WTC11 (cell line): ENCODE results near the gene NELL2.

Experiments used
- ATF3 ChIP-seq: sonication (generic); formaldehyde crosslinking; conservative IDR thresholded peaks from 2 replicates; pipeline ENCODE4 v1.8.1; 2022; ENCODE audit warnings: mild to moderate bottlenecking, missing genetic modification reagents
- CTCF ChIP-seq: fragments of 200-600 bp; IDR thresholded peaks from 2 replicates; pipeline ENCODE4 v1.8.0; 2022; ENCODE audit warnings: antibody characterized with exemption
- ELF4 ChIP-seq: sonication (generic); formaldehyde crosslinking; IDR thresholded peaks from 2 replicates; pipeline ENCODE4 v1.8.1; 2022; ENCODE audit warnings: low read depth, mild to moderate bottlenecking, moderate library complexity, missing genetic modification reagents
- MAX ChIP-seq: sonication (generic); formaldehyde crosslinking; IDR thresholded peaks from 2 replicates; pipeline ENCODE4 v1.8.0; 2022; ENCODE audit warnings: mild to moderate bottlenecking, missing genetic modification reagents
- NR1H2 ChIP-seq: sonication (generic); formaldehyde crosslinking; IDR thresholded peaks from 2 replicates; pipeline ENCODE4 v1.9.0; 2021; ENCODE audit warnings: mild to moderate bottlenecking, moderate library complexity, missing genetic modification reagents
- USF2 ChIP-seq: sonication (generic); formaldehyde crosslinking; IDR thresholded peaks from 2 replicates; pipeline ENCODE4 v1.8.1; 2023; ENCODE audit warnings: mild to moderate bottlenecking, missing genetic modification reagents, moderate library complexity
- ZNF416 ChIP-seq: fragments of 250-450 bp; sonication (Bioruptor Pico); IDR thresholded peaks from 2 replicates; pipeline ENCODE4 v1.9.0; 2021; ENCODE audit warnings: mild to moderate bottlenecking, inconsistent platforms
- TF ChIP-seq, protein P1 (sequence below): sonication (generic); formaldehyde crosslinking; IDR thresholded peaks from 2 replicates; pipeline ENCODE4 v1.8.1; 2022; ENCODE audit warnings: mild to moderate bottlenecking, missing genetic modification reagents, moderate library complexity, borderline replicate concordance

GRCh38 chr12:44581642-44582242, 294.4 kb downstream of the NELL2 start:
- TF ChIP-seq ZNF416 (CRISPR knock-in tag): no peak
- no peak for TF ChIP-seq NR1H2 (CRISPR knock-in tag)
- TF ChIP-seq ATF3 (CRISPR knock-in tag): no peak
- TF ChIP-seq USF2: no peak
- TF ChIP-seq CTCF: no peak
- TF ChIP-seq MAX (CRISPR knock-in tag): no peak
- TF ChIP-seq ELF4 (CRISPR knock-in tag): no peak
- TF ChIP-seq, protein P1, sequence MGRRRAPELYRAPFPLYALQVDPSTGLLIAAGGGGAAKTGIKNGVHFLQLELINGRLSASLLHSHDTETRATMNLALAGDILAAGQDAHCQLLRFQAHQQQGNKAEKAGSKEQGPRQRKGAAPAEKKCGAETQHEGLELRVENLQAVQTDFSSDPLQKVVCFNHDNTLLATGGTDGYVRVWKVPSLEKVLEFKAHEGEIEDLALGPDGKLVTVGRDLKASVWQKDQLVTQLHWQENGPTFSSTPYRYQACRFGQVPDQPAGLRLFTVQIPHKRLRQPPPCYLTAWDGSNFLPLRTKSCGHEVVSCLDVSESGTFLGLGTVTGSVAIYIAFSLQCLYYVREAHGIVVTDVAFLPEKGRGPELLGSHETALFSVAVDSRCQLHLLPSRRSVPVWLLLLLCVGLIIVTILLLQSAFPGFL (CRISPR knock-in tag): no peak
